GM12878 (cell line): ENCODE data around the gene THSD4. TPM values are rescaled to one million over a fixed set of nuclear protein-coding genes. Genes with fewer than 3 reads are reported as not detected.

Experiments
- ATAC-seq: fragments of 200-7000 bp; cut with Tn5 transposase; 3 replicates; pipeline ENCODE4 v1.9.1; 2020; ENCODE audit warnings: mild to moderate bottlenecking, moderate library complexity
- BruUV-seq: library from RNA; stranded (reverse); fragments of 400-500 nt; replicated peaks from 2 replicates; lab custom pipeline; 2021; lab: Mats Ljungman, UMichigan
- CTCF ChIA-PET: fragments of 300-600 bp; sonication (Branson Sonifier 250); formaldehyde crosslinking; extraction: SDS; loops from one replicate; lab custom pipeline; 2021; ENCODE audit warnings: inconsistent platforms; lab: Yijun Ruan, JAX
- POLR2A ChIA-PET: fragments of 350-600 bp; formaldehyde crosslinking; extraction: SDS; loops from one replicate; lab custom pipeline; 2021; ENCODE audit warnings: inconsistent platforms; lab: Charles Lee
- RAD21 ChIA-PET: fragments of 300-600 bp; sonication (Branson Sonifier 250); formaldehyde crosslinking; loops from one replicate; lab custom pipeline; 2023; ENCODE audit warnings: antibody characterized with exemption; ENCODE audit not compliant: unreplicated experiment; lab: Charles Lee
- SMC1A ChIA-PET: fragments of 300-600 bp; sonication (Branson Sonifier 250); formaldehyde crosslinking; loops from one replicate; lab custom pipeline; 2023; ENCODE audit not compliant: unreplicated experiment, uncharacterized antibody; lab: Charles Lee
- DNase-seq: peaks from one replicate; pipeline ENCODE4 v3.0.0-alpha.2; 2011; ENCODE audit warnings: low read depth, low spot score
- FAIRE-seq: peaks from 3 replicates; lab custom pipeline; 2011; peaks lifted over from hg19 to GRCh38; lab: Jason Lieb, UNC
- H2AFZ ChIP-seq: 2 replicates; pipeline ENCODE4 v1.6.0; 2011; ENCODE audit warnings: low read depth, low read length, control low read depth; ENCODE audit not compliant: control insufficient read depth
- H3K27ac ChIP-seq: 2 replicates; pipeline ENCODE4 v1.5.1; 2011; ENCODE audit warnings: control low read depth; ENCODE audit not compliant: control insufficient read depth, insufficient read depth
- H3K27me3 ChIP-seq, 2 experiments: replicated peaks in 1 of 2; 2 replicates each; pipeline versions ENCODE4 v1.6.0 to v1.6.1; 2011; ENCODE audit warnings: low read length in 1 of 2; ENCODE audit not compliant: control insufficient read depth in 2 of 2, insufficient read depth in 2 of 2
- H3K36me3 ChIP-seq, 2 experiments: 2 replicates each; pipeline ENCODE4 v1.5.1; 2011; ENCODE audit warnings: low read length in 1 of 2; ENCODE audit not compliant: control insufficient read depth in 2 of 2, insufficient read depth in 2 of 2
- H3K4me1 ChIP-seq: 2 replicates; pipeline ENCODE4 v1.6.1; 2011; ENCODE audit warnings: mild to moderate bottlenecking, low read length, moderate library complexity, mixed read lengths; ENCODE audit not compliant: control insufficient read depth, insufficient read depth
- H3K4me2 ChIP-seq: 2 replicates; pipeline ENCODE4 v1.6.0; 2011; ENCODE audit warnings: control low read depth; ENCODE audit not compliant: control insufficient read depth, insufficient read depth
- H3K4me3 ChIP-seq: fragments of 200-600 bp; sonication (generic); 2 replicates; pipeline ENCODE4 v1.5.1; 2016
- H3K79me2 ChIP-seq: 2 replicates; pipeline ENCODE4 v1.6.0; 2011; ENCODE audit warnings: low read length; ENCODE audit not compliant: control insufficient read depth, insufficient read depth
- H3K9ac ChIP-seq: 2 replicates; pipeline ENCODE4 v1.8.0; 2011; ENCODE audit warnings: low read length, control low read depth, mixed read lengths; ENCODE audit not compliant: control insufficient read depth, insufficient read depth
- H3K9me3 ChIP-seq: replicated peaks from 3 replicates; pipeline ENCODE4 v1.5.1; 2011; ENCODE audit warnings: mild to moderate bottlenecking, low read length; ENCODE audit not compliant: control insufficient read depth, insufficient read depth
- H4K20me1 ChIP-seq: 2 replicates; pipeline ENCODE4 v1.6.0; 2011; ENCODE audit not compliant: control insufficient read depth, insufficient read depth
- DPF2 ChIP-seq: fragments of 450-650 bp; IDR thresholded peaks from 2 replicates; pipeline ENCODE4 v1.6.1; 2017; ENCODE audit warnings: mild to moderate bottlenecking
- NR2C1 ChIP-seq: fragments of 450-650 bp; IDR thresholded peaks from 2 replicates; pipeline ENCODE4 v1.6.1; 2017; ENCODE audit warnings: antibody characterized with exemption, mild to moderate bottlenecking, moderate library complexity
- RELA ChIP-seq: fragments of 450-650 bp; IDR thresholded peaks from 2 replicates; pipeline ENCODE4 v1.8.0; 2014; ENCODE audit warnings: borderline replicate concordance; ENCODE audit not compliant: partially characterized antibody
- ZBTB11 ChIP-seq: fragments of 450-650 bp; formaldehyde crosslinking; IDR thresholded peaks from 2 replicates; pipeline ENCODE4 v1.5.0; 2022; ENCODE audit warnings: mild to moderate bottlenecking, missing genetic modification characterization
- WGBS: methylation state at CpG from one replicate; pipeline ENCODE4 v1.1.6; 2016; ENCODE audit warnings: low lambda C conversion rate; ENCODE audit not compliant: insufficient replicate concordance, insufficient coverage; ENCODE audit errors: missing lambda C conversion rate; 5-methylcytosine and 5-hydroxymethylcytosine counted together
- in situ Hi-C: fragments of 300-500 bp; cut with MboI; formaldehyde crosslinking; loops from 9 replicates; pipeline ENCODE4 v1.14.3; 2018; ENCODE audit warnings: mixed read lengths
- intact Hi-C: fragments of 100-400 bp; cut with micrococcal nuclease; formaldehyde crosslinking; loops from one replicate; pipeline ENCODE4 v1.14.2; 2022; ENCODE audit not compliant: unreplicated experiment
- polyA plus RNA-seq, 11 experiments: library from polyadenylated mRNA; depleted of rRNA in 4 of 11; unstranded in 6 of 11; stranded (reverse) in 5 of 11; fragments of >200 nt; fragmentation: Nextera tagmentation in 4 of 11; fragmentation: Illumina TruSeq in 1 of 11; extraction: Ambion mirVana in 4 of 11; extraction: Trizol in 1 of 11; gene quantifications; 1 replicate in 1 of 11; 2 replicates in 10 of 11; pipeline versions ENCODE4 v1.2.1 to v1.2.3, GENCODE V29; 2011 to 2016; ENCODE audit warnings: inconsistent platforms in 2 of 11, missing spikeins in 2 of 11, low read depth in 1 of 11
- total RNA-seq, 4 experiments: library from RNA; depleted of rRNA in 3 of 4; stranded (reverse); fragments of >200 nt in 3 of 4; fragmentation: Illumina TruSeq in 1 of 4; extraction: Trizol in 1 of 4; gene quantifications; 2 replicates each; pipeline versions ENCODE4 v1.2.1 to v1.2.3, GENCODE V29; 2013 to 2021
- TF ChIP-seq, protein P1 (sequence below): fragments of 450-650 bp; formaldehyde crosslinking; IDR thresholded peaks from 2 replicates; pipeline ENCODE4 v1.4.0; 2022; ENCODE audit warnings: mild to moderate bottlenecking, moderate library complexity

The THSD4 gene
- total and polyA plus RNA-seq, 10 of the 15 experiments (the other 5 are each of a cell fraction or from before 2014, with no cell fraction given), result 0.04 to 0.13 (median 0.05) TPM; not detected in 7

- BruUV-seq, result no TSS peak
Observed at GRCh38 chr15:71599418-71600151, 484.3 kb downstream of the THSD4 start.

More at GRCh38 chr15:71599418-71600151, 484.3 kb downstream of the THSD4 start:
- no peak overlapping the region for H3K9ac ChIP-seq
- CTCF ChIA-PET, result interaction anchor here (0.7 kb wide), 1 partner anchor 154 kb away, joined by 3 read pairs; no protein-coding TSS in a partner anchor
- no peaks in the 10 kb centered on the region for H3K9me3 ChIP-seq
- DNase-seq (no peak), ATAC-seq (no peak), FAIRE-seq (no peak)
- no peak overlapping the region for H3K4me2 ChIP-seq
- intact Hi-C loops (no loop called here), in situ Hi-C loops (no loop called here)
- H2AFZ ChIP-seq, result no peak overlapping the region
- H3K4me1 ChIP-seq, result no peaks in the 10 kb centered on the region
- POLR2A ChIA-PET, result interaction anchor here (0.6 kb wide), 1 partner anchor 9 kb away, joined by 6 read pairs; no protein-coding TSS in a partner anchor
- H3K27me3 ChIP-seq, result no peaks in the 10 kb centered on the region; a peak in 2 of 4 replicates
- SMC1A ChIA-PET, result interaction anchor here (0.7 kb wide), 1 partner anchor 1011 kb away, joined by 3 read pairs; no protein-coding TSS in a partner anchor
- no peaks in the 10 kb centered on the region for H3K79me2 ChIP-seq
- no peak overlapping the region for H3K4me3 ChIP-seq
- H3K36me3 ChIP-seq, result no peaks in the 10 kb centered on the region
- no peak for TF ChIP-seq ZBTB11 (CRISPR knock-in tag)
- TF ChIP-seq, protein P1, sequence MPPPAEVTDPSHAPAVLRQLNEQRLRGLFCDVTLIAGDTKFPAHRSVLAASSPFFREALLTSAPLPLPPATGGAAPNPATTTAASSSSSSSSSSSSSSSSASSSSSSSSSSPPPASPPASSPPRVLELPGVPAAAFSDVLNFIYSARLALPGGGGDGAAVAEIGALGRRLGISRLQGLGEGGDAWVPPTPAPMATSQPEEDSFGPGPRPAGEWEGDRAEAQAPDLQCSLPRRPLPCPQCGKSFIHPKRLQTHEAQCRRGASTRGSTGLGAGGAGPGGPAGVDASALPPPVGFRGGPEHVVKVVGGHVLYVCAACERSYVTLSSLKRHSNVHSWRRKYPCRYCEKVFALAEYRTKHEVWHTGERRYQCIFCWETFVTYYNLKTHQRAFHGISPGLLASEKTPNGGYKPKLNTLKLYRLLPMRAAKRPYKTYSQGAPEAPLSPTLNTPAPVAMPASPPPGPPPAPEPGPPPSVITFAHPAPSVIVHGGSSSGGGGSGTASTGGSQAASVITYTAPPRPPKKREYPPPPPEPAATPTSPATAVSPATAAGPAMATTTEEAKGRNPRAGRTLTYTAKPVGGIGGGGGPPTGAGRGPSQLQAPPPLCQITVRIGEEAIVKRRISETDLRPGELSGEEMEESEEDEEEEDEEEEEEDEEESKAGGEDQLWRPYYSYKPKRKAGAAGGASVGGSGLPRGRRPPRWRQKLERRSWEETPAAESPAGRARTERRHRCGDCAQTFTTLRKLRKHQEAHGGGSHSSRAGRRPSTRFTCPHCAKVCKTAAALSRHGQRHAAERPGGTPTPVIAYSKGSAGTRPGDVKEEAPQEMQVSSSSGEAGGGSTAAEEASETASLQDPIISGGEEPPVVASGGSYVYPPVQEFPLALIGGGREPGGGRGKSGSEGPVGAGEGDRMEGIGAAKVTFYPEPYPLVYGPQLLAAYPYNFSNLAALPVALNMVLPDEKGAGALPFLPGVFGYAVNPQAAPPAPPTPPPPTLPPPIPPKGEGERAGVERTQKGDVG, result no peak
- TF ChIP-seq NR2C1, result no peak
- no peak for TF ChIP-seq DPF2
- TF ChIP-seq RELA, result no peak
- 40% methylated on average over 9 of the region's 9 CpGs for WGBS
- no peaks in the 10 kb centered on the region for H4K20me1 ChIP-seq
- H3K27ac ChIP-seq, result no peak overlapping the region
- RAD21 ChIA-PET, result no interaction called here
